Ovary (tissue), 3 donors: ENCODE data around the gene TBCE.
"Not testable (repeated sequence)": the region's sequence is repeated elsewhere in the genome, so short reads cannot be mapped to it uniquely, and the experiment has no call there.

Source experiments
- EP300 ChIP-seq: sonication (generic); formaldehyde crosslinking; IDR thresholded peaks from one replicate; pipeline ENCODE4 v1.6.1; 2017; ENCODE audit warnings: antibody characterized with exemption
- POLR2A ChIP-seq: fragments of 450-650 bp; IDR thresholded peaks from one replicate; pipeline ENCODE4 v1.6.1; 2017; ENCODE audit warnings: antibody characterized with exemption, mild to moderate bottlenecking, moderate library complexity
- TF ChIP-seq, protein P1 (sequence below), 3 donors: fragments of 450-650 bp in 2 of 3; fragments of 200-600 bp in 1 of 3; IDR thresholded peaks; one replicate each; pipeline versions ENCODE4 v1.5.1 to v1.8.0; 2016 to 2022; ENCODE audit warnings: antibody characterized with exemption in 3 of 3, mild to moderate bottlenecking in 1 of 3
- donor health status: DM: no; HTN: no; CAD: no.

DNA sequence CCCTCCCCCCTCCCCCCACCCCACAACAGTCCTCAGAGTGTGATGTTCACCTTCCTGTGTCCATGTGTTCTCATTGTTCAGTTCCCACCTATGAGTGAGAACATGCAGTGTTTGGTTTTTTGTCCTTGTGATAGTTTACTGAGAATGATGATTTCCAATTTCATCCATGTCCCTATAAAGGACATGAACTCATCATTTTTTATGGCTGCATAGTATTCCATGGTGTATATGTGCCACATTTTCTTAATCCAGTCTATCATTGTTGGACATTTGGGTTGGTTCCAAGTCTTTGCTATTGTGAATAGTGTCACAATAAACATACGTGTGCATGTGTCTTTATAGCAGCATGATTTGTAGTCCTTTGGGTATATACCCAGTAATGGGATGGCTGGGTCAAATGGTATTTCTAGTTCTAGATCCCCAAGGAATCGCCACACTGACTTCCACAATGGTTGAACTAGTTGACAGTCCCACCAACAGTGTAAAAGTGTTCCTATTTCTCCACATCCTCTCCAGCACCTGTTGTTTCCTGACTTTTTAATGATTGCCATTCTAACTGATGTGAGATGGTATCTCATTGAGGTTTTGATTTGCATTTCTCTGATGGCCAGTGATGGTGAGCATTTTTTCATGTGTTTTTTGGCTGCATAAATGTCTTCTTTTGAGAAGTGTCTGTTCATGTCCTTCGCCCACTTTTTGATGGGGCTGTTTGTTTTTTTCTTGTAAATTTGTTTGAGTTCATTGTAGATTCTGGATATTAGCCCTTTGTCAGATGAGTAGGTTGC is 14.9 kb downstream of the TBCE start:
- TF ChIP-seq, protein P1, sequence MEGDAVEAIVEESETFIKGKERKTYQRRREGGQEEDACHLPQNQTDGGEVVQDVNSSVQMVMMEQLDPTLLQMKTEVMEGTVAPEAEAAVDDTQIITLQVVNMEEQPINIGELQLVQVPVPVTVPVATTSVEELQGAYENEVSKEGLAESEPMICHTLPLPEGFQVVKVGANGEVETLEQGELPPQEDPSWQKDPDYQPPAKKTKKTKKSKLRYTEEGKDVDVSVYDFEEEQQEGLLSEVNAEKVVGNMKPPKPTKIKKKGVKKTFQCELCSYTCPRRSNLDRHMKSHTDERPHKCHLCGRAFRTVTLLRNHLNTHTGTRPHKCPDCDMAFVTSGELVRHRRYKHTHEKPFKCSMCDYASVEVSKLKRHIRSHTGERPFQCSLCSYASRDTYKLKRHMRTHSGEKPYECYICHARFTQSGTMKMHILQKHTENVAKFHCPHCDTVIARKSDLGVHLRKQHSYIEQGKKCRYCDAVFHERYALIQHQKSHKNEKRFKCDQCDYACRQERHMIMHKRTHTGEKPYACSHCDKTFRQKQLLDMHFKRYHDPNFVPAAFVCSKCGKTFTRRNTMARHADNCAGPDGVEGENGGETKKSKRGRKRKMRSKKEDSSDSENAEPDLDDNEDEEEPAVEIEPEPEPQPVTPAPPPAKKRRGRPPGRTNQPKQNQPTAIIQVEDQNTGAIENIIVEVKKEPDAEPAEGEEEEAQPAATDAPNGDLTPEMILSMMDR (IDR thresholded peaks at IDR 0.05) = not testable (repeated sequence)
- TF ChIP-seq EP300, POLR2A: not testable (repeated sequence)
